SKM-1 (cell line): ENCODE data around the gene SDHB.
"Not testable (repeated sequence)": the region's sequence is repeated elsewhere in the genome, so short reads cannot be mapped to it uniquely, and the experiment has no call there.

ENCODE experiments used
- DNase-seq: peaks from one replicate; lab custom pipeline; 2025; ENCODE audit not compliant: unreplicated experiment; lab: John Stamatoyannopoulos, UW

Gene SDHB

GRCh38 chr1:17075470-17076255, 21.8 kb upstream of the SDHB start:
- peak; percentile 68 for DNase-seq

GRCh38 chr1:17071794-17072193, 18.0 kb upstream of the SDHB start:
- DNase-seq: no peak

- DNase-seq: no peak
Measured at GRCh38 chr1:17070163-17070525, 16.3 kb upstream of the SDHB start.

- no peak for DNase-seq
Measured at GRCh38 chr1:17069452-17070162, 15.8 kb upstream of the SDHB start.

- DNase-seq: no peak
Measured at GRCh38 chr1:17068789-17069188, 15.0 kb upstream of the SDHB start.

GRCh38 chr1:17067465-17068240, 13.8 kb upstream of the SDHB start:
- DNase-seq: no peak

GRCh38 chr1:17067069-17067426, 13.2 kb upstream of the SDHB start:
- DNase-seq: peak; percentile 67

GRCh38 chr1:17066361-17067068, 12.7 kb upstream of the SDHB start:
- DNase-seq: peak; percentile 87

GRCh38 chr1:17065666-17066065, 11.8 kb upstream of the SDHB start:
- DNase-seq: no peak

GRCh38 chr1:17062751-17063150, 8.9 kb upstream of the SDHB start:
- DNase-seq: not testable (repeated sequence)

GRCh38 chr1:17061892-17062291, 8.1 kb upstream of the SDHB start:
- DNase-seq: no peak

- DNase-seq: no peak
Measured at GRCh38 chr1:17061486-17061885, 7.7 kb upstream of the SDHB start.

GRCh38 chr1:17060306-17060749, 6.5 kb upstream of the SDHB start:
- peak; percentile 75 for DNase-seq

GRCh38 chr1:17059391-17060305, 5.8 kb upstream of the SDHB start:
- peak; percentile 76 for DNase-seq

- DNase-seq: no peak
Measured at GRCh38 chr1:17056551-17056950, 2.7 kb upstream of the SDHB start.

- DNase-seq: no peak
Measured at GRCh38 chr1:17055801-17056200, 2.0 kb upstream of the SDHB start.

GRCh38 chr1:17053086-17053684, 647 bp downstream of the SDHB start:
- no peak for DNase-seq

- DNase-seq: no peak
Measured at GRCh38 chr1:17052641-17053040, 1.2 kb downstream of the SDHB start.

- DNase-seq: no peak
Measured at GRCh38 chr1:17052038-17052437, 1.8 kb downstream of the SDHB start.

- no peak for DNase-seq
Measured at GRCh38 chr1:17047924-17048323, 5.9 kb downstream of the SDHB start.
